Right lobe of liver (tissue), 4 donors: ENCODE data around the gene TFDP3.

Experiments
- POLR2A ChIP-seq: fragments of 450-650 bp; IDR thresholded peaks from one replicate; pipeline ENCODE4 v1.6.1; 2017; ENCODE audit warnings: antibody characterized with exemption, mild to moderate bottlenecking
- TF ChIP-seq, protein P1 (sequence below), 4 donors: fragments of 200-600 bp in 3 of 4; fragments of 450-650 bp in 1 of 4; IDR thresholded peaks; one replicate each; pipeline versions ENCODE4 v1.5.1 to v1.8.0; 2016 to 2022; ENCODE audit warnings: antibody characterized with exemption in 4 of 4, mild to moderate bottlenecking in 2 of 4
- donor health status: DM: no; HTN: no; CAD: no.
- donor health status: DM: no; HTN: no; CAD: no.
- donor health status: DM: no; HTN: yes; CAD: no.

DNA sequence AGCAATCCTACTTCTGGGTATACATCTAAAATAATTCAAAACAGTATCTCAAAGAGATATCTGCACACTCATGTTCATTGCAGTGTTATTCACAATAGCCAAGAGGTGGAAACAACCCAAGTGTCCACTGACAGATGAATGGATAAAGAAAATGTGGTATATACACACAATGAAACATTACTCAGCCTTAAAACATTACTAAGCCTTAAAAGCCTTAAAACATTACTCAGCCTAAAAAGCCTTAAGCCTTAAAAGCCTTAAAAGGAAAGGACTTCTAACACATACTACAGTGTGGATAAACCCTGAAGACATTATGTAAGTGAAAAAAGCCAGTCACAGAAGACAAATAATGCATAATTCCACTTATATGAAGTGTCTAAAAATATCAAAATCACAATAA lies 40.3 kb upstream of the TFDP3 start:
- TF ChIP-seq, protein P1, sequence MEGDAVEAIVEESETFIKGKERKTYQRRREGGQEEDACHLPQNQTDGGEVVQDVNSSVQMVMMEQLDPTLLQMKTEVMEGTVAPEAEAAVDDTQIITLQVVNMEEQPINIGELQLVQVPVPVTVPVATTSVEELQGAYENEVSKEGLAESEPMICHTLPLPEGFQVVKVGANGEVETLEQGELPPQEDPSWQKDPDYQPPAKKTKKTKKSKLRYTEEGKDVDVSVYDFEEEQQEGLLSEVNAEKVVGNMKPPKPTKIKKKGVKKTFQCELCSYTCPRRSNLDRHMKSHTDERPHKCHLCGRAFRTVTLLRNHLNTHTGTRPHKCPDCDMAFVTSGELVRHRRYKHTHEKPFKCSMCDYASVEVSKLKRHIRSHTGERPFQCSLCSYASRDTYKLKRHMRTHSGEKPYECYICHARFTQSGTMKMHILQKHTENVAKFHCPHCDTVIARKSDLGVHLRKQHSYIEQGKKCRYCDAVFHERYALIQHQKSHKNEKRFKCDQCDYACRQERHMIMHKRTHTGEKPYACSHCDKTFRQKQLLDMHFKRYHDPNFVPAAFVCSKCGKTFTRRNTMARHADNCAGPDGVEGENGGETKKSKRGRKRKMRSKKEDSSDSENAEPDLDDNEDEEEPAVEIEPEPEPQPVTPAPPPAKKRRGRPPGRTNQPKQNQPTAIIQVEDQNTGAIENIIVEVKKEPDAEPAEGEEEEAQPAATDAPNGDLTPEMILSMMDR (IDR thresholded peaks at IDR 0.05) = no peak
- no peak for TF ChIP-seq POLR2A
